Measurements from ENCODE around the gene SBSN.

SBSN gene

GRCh38 chr19:35509018-35509652 is 19.0 kb downstream of the SBSN start:
- H2BK5ac ChIP-seq (ENCODE audit: low read length), result peak overlapping the region; percentile 57
- peak; percentile 88 for DNase-seq
- peaks cover 28% of the 10 kb centered on the region for H3K79me2 ChIP-seq (ENCODE audit: control insufficient read depth, insufficient read depth, low read length)
- peaks cover 22% of the 10 kb centered on the region for H3K79me1 ChIP-seq (ENCODE audit: low read length)
- H3K23ac ChIP-seq (ENCODE audit: low read length), result no peak overlapping the region
- no peaks in the 10 kb centered on the region for H3K27me3 ChIP-seq (ENCODE audit: insufficient read depth, low read length, poor library complexity)
- WGBS (ENCODE audit: extremely low coverage, insufficient coverage, low lambda C conversion rate), result no CpG with 5 or more reads among the region's 12 CpGs
- H3K36me3 ChIP-seq (ENCODE audit: control insufficient read depth, insufficient read depth, low read length), result peaks cover 9% of the 10 kb centered on the region
- peak overlapping the region; percentile 79 for H3K27ac ChIP-seq (ENCODE audit: low read depth, low read length)
- no peak overlapping the region for H2BK120ac ChIP-seq (ENCODE audit: low read depth, low read length)
- peak overlapping the region; percentile 83 for H3K9ac ChIP-seq (ENCODE audit: low read length)
- peak overlapping the region; percentile 70 for H2AK5ac ChIP-seq (ENCODE audit: low read length)
- H4K5ac ChIP-seq (ENCODE audit: low read length), result no peak overlapping the region
- H3K4me2 ChIP-seq (ENCODE audit: low read length), result peak overlapping the region; percentile 82
- no peak overlapping the region for H3K4ac ChIP-seq (ENCODE audit: low read depth, low read length)
- H3K4me3 ChIP-seq (ENCODE audit: low read length), result peak overlapping the region; percentile 83
- no peak overlapping the region for H2BK15ac ChIP-seq (replicated peaks; ENCODE audit: low read depth)
- peak overlapping the region; percentile 60 for H3K18ac ChIP-seq (ENCODE audit: low read length)
- H3K56ac ChIP-seq (ENCODE audit: low read length), result peak overlapping the region; percentile 93
- H4K8ac ChIP-seq (ENCODE audit: low read depth, low read length), result no peak overlapping the region
- no peaks in the 10 kb centered on the region for H3K4me1 ChIP-seq (ENCODE audit: control insufficient read depth, low read depth, low read length)

GRCh38 chr19:35508129-35508528 is 20.0 kb downstream of the SBSN start:
- Histone ChIP-seq H3K4ac (ENCODE audit: low read depth, low read length) (no peak overlapping the region), H2AK5ac (ENCODE audit: low read length) (no peak overlapping the region), H3K4me3 (ENCODE audit: low read length) (no peak overlapping the region), H2BK5ac (ENCODE audit: low read length) (no peak overlapping the region), H3K27me3 (ENCODE audit: insufficient read depth, low read length, poor library complexity) (no peaks in the 10 kb centered on the region), H3K79me1 (ENCODE audit: low read length) (peaks cover 22% of the 10 kb centered on the region), H4K8ac (ENCODE audit: low read depth, low read length) (no peak overlapping the region), H4K5ac (ENCODE audit: low read length) (no peak overlapping the region), H2BK120ac (ENCODE audit: low read depth, low read length) (no peak overlapping the region), H3K23ac (ENCODE audit: low read length) (no peak overlapping the region), H2BK15ac (replicated peaks; ENCODE audit: low read depth) (no peak overlapping the region), H3K79me2 (ENCODE audit: control insufficient read depth, insufficient read depth, low read length) (peaks cover 28% of the 10 kb centered on the region), H3K36me3 (ENCODE audit: control insufficient read depth, insufficient read depth, low read length) (peaks cover 10% of the 10 kb centered on the region), H3K56ac (ENCODE audit: low read length) (peak overlapping the region; percentile 93), H3K9ac (ENCODE audit: low read length) (peak overlapping the region; percentile 83), H3K4me2 (ENCODE audit: low read length) (no peak overlapping the region), H3K4me1 (ENCODE audit: control insufficient read depth, low read depth, low read length) (no peaks in the 10 kb centered on the region), H3K18ac (ENCODE audit: low read length) (no peak overlapping the region), H3K27ac (ENCODE audit: low read depth, low read length) (no peak overlapping the region)
- WGBS (ENCODE audit: extremely low coverage, insufficient coverage, low lambda C conversion rate), result no CpG with 5 or more reads among the region's 3 CpGs
- DNase-seq, result no peak

GRCh38 chr19:35507561-35507960 is 20.6 kb downstream of the SBSN start:
- Histone ChIP-seq H3K27me3 (ENCODE audit: insufficient read depth, low read length, poor library complexity) (no peaks in the 10 kb centered on the region), H3K79me1 (ENCODE audit: low read length) (peaks cover 22% of the 10 kb centered on the region), H2AK5ac (ENCODE audit: low read length) (no peak overlapping the region), H3K4me1 (ENCODE audit: control insufficient read depth, low read depth, low read length) (no peaks in the 10 kb centered on the region), H3K36me3 (ENCODE audit: control insufficient read depth, insufficient read depth, low read length) (peaks cover 11% of the 10 kb centered on the region), H4K5ac (ENCODE audit: low read length) (no peak overlapping the region), H2BK120ac (ENCODE audit: low read depth, low read length) (no peak overlapping the region), H3K27ac (ENCODE audit: low read depth, low read length) (no peak overlapping the region), H2BK5ac (ENCODE audit: low read length) (no peak overlapping the region), H3K23ac (ENCODE audit: low read length) (no peak overlapping the region), H3K56ac (ENCODE audit: low read length) (peak overlapping the region; percentile 44), H4K8ac (ENCODE audit: low read depth, low read length) (no peak overlapping the region), H3K79me2 (ENCODE audit: control insufficient read depth, insufficient read depth, low read length) (peaks cover 28% of the 10 kb centered on the region), H3K9ac (ENCODE audit: low read length) (no peak overlapping the region), H3K18ac (ENCODE audit: low read length) (no peak overlapping the region), H3K4me2 (ENCODE audit: low read length) (no peak overlapping the region), H2BK15ac (replicated peaks; ENCODE audit: low read depth) (no peak overlapping the region), H3K4me3 (ENCODE audit: low read length) (no peak overlapping the region), H3K4ac (ENCODE audit: low read depth, low read length) (no peak overlapping the region)
- WGBS (ENCODE audit: extremely low coverage, insufficient coverage, low lambda C conversion rate), result no CpG with 5 or more reads among the region's 11 CpGs
- no peak for DNase-seq

- DNase-seq, result no peak
- H2AK5ac ChIP-seq (ENCODE audit: low read length), result no peak overlapping the region
- no peak overlapping the region for H3K56ac ChIP-seq (ENCODE audit: low read length)
- no peak overlapping the region for H4K5ac ChIP-seq (ENCODE audit: low read length)
- H3K18ac ChIP-seq (ENCODE audit: low read length), result no peak overlapping the region
- WGBS (ENCODE audit: extremely low coverage, insufficient coverage, low lambda C conversion rate), result no CpG with 5 or more reads among the region's 7 CpGs
- no peak overlapping the region for H2BK5ac ChIP-seq (ENCODE audit: low read length)
- no peak overlapping the region for H3K4me2 ChIP-seq (ENCODE audit: low read length)
- no peak overlapping the region for H4K8ac ChIP-seq (ENCODE audit: low read depth, low read length)
- H3K4me3 ChIP-seq (ENCODE audit: low read length), result no peak overlapping the region
- H3K23ac ChIP-seq (ENCODE audit: low read length), result no peak overlapping the region
- H3K79me1 ChIP-seq (ENCODE audit: low read length), result peaks cover 22% of the 10 kb centered on the region
- peaks cover 28% of the 10 kb centered on the region for H3K79me2 ChIP-seq (ENCODE audit: control insufficient read depth, insufficient read depth, low read length)
- no peak overlapping the region for H3K9ac ChIP-seq (ENCODE audit: low read length)
- no peak overlapping the region for H2BK120ac ChIP-seq (ENCODE audit: low read depth, low read length)
- H3K4ac ChIP-seq (ENCODE audit: low read depth, low read length), result no peak overlapping the region
- H2BK15ac ChIP-seq (replicated peaks; ENCODE audit: low read depth), result no peak overlapping the region
- H3K27me3 ChIP-seq (ENCODE audit: insufficient read depth, low read length, poor library complexity), result no peaks in the 10 kb centered on the region
- H3K4me1 ChIP-seq (ENCODE audit: control insufficient read depth, low read depth, low read length), result no peaks in the 10 kb centered on the region
- peaks cover 12% of the 10 kb centered on the region for H3K36me3 ChIP-seq (ENCODE audit: control insufficient read depth, insufficient read depth, low read length)
- no peak overlapping the region for H3K27ac ChIP-seq (ENCODE audit: low read depth, low read length)
These were observed 22.1 kb downstream of the SBSN start for GRCh38 chr19:35506011-35506410.

GRCh38 chr19:35502751-35503150 is 25.4 kb downstream of the SBSN start:
- WGBS (ENCODE audit: extremely low coverage, insufficient coverage, low lambda C conversion rate), result no CpG with 5 or more reads among the region's 4 CpGs
- no peak overlapping the region for H3K27ac ChIP-seq (ENCODE audit: low read depth, low read length)
- H2AK5ac ChIP-seq (ENCODE audit: low read length), result no peak overlapping the region
- H3K18ac ChIP-seq (ENCODE audit: low read length), result no peak overlapping the region
- no peak for DNase-seq
- no peak overlapping the region for H4K8ac ChIP-seq (ENCODE audit: low read depth, low read length)
- no peak overlapping the region for H2BK15ac ChIP-seq (replicated peaks; ENCODE audit: low read depth)
- H3K4me3 ChIP-seq (ENCODE audit: low read length), result no peak overlapping the region
- H3K79me2 ChIP-seq (ENCODE audit: control insufficient read depth, insufficient read depth, low read length), result peaks cover 13% of the 10 kb centered on the region
- H3K79me1 ChIP-seq (ENCODE audit: low read length), result peaks cover 15% of the 10 kb centered on the region
- H3K4me2 ChIP-seq (ENCODE audit: low read length), result no peak overlapping the region
- no peak overlapping the region for H3K9ac ChIP-seq (ENCODE audit: low read length)
- no peak overlapping the region for H4K5ac ChIP-seq (ENCODE audit: low read length)
- H3K4ac ChIP-seq (ENCODE audit: low read depth, low read length), result no peak overlapping the region
- no peaks in the 10 kb centered on the region for H3K27me3 ChIP-seq (ENCODE audit: insufficient read depth, low read length, poor library complexity)
- H2BK120ac ChIP-seq (ENCODE audit: low read depth, low read length), result no peak overlapping the region
- H3K23ac ChIP-seq (ENCODE audit: low read length), result no peak overlapping the region
- no peak overlapping the region for H2BK5ac ChIP-seq (ENCODE audit: low read length)
- H3K36me3 ChIP-seq (ENCODE audit: control insufficient read depth, insufficient read depth, low read length), result peaks cover 23% of the 10 kb centered on the region
- no peak overlapping the region for H3K56ac ChIP-seq (ENCODE audit: low read length)
- no peaks in the 10 kb centered on the region for H3K4me1 ChIP-seq (ENCODE audit: control insufficient read depth, low read depth, low read length)

GRCh38 chr19:35501684-35502083 is 26.4 kb downstream of the SBSN start:
- Histone ChIP-seq H3K18ac (ENCODE audit: low read length) (no peak overlapping the region), H3K79me1 (ENCODE audit: low read length) (peaks cover 10% of the 10 kb centered on the region), H4K5ac (ENCODE audit: low read length) (no peak overlapping the region), H3K27me3 (ENCODE audit: insufficient read depth, low read length, poor library complexity) (no peaks in the 10 kb centered on the region), H3K27ac (ENCODE audit: low read depth, low read length) (no peak overlapping the region), H3K4me1 (ENCODE audit: control insufficient read depth, low read depth, low read length) (no peaks in the 10 kb centered on the region), H2BK5ac (ENCODE audit: low read length) (no peak overlapping the region), H2BK15ac (replicated peaks; ENCODE audit: low read depth) (no peak overlapping the region), H3K56ac (ENCODE audit: low read length) (no peak overlapping the region), H3K36me3 (ENCODE audit: control insufficient read depth, insufficient read depth, low read length) (peaks cover 23% of the 10 kb centered on the region), H2AK5ac (ENCODE audit: low read length) (no peak overlapping the region), H4K8ac (ENCODE audit: low read depth, low read length) (no peak overlapping the region), H3K4ac (ENCODE audit: low read depth, low read length) (no peak overlapping the region), H3K4me2 (ENCODE audit: low read length) (no peak overlapping the region), H3K23ac (ENCODE audit: low read length) (no peak overlapping the region), H3K4me3 (ENCODE audit: low read length) (no peak overlapping the region), H2BK120ac (ENCODE audit: low read depth, low read length) (no peak overlapping the region), H3K9ac (ENCODE audit: low read length) (no peak overlapping the region), H3K79me2 (ENCODE audit: control insufficient read depth, insufficient read depth, low read length) (peaks cover 5% of the 10 kb centered on the region)
- DNase-seq, result peak; percentile 59
- WGBS (ENCODE audit: extremely low coverage, insufficient coverage, low lambda C conversion rate), result no CpG with 5 or more reads among the region's 15 CpGs
